ENCODE data around the gene TMPRSS12. TPM values are rescaled to one million over a fixed set of nuclear protein-coding genes. Genes with fewer than 3 reads are reported as not detected.

TMPRSS12 gene
- total and polyA plus RNA-seq, 2 experiments from 2014 or later, result not detected

DNA sequence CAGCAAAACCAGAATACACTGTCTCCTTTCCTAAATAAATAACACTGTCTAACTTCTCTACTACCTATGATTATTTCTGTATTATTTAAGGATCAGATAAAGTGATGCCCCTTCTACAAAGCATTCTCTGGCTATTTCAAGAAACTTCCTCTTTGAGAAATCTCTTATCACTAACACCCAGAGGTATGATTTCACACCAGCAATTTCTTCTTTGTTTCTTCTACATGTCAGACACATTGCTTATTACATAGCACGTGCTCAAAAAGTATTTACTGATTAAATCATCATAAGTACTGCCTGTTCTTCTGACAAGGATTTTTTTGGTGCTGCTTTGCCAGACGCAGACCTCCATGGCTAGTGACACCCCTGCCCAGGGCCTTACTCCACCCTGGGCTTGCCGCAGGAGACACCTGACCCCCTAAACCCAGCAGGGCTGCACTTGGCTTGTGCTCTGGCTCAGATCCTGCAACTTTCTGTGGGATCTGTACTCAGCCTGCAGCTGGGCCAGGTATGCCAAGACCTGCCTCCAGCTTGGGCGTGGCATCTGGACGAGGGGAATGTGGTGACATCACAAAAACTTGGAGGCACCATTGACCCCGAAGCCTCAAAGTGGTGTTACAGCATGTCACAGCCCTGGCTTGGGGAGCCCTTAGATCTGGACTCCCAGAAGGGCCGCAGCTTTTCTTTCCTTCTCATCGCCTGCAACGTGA is 94.2 kb downstream of the TMPRSS12 start:
- Histone ChIP-seq H3K4me1 (ENCODE audit: insufficient read depth) (peaks cover 9% of the 10 kb centered on the region; the same call in 1 of the 2 replicates), H3F3A (replicated peaks; ENCODE audit: low read depth) (no peaks in the 10 kb centered on the region), H2AFZ (no peak overlapping the region), H3K4me2 (no peak overlapping the region), H3K36me3 (ENCODE audit: insufficient read depth) (0 out of 2 replicates have a peak, but pooled peaks cover 3% of the 10 kb centered on the region), H3K27ac (ENCODE audit: low read depth) (no peak overlapping the region), H4K20me1 (replicated peaks; ENCODE audit: insufficient read depth) (no peaks in the 10 kb centered on the region), H3K4me3 (no peak overlapping the region), H3K27me3 (ENCODE audit: insufficient read depth) (no peaks in the 10 kb centered on the region), H3K9me2 (ENCODE audit: insufficient read depth) (no peaks in the 10 kb centered on the region), H3K79me2 (replicated peaks; ENCODE audit: insufficient read depth) (no peaks in the 10 kb centered on the region)
- Mint-ChIP-seq H3K4me1 (peaks cover 6% of the 10 kb centered on the region; the same call in 2 of the 3 replicates), H3K27me3 (ENCODE audit: insufficient read depth, low read depth, poor library complexity) (peaks cover 4% of the 10 kb centered on the region), H3K9me3 (peaks cover 23% of the 10 kb centered on the region), H3K36me3 (ENCODE audit: low read depth) (peaks cover 15% of the 10 kb centered on the region), H3K4me3 (no peak overlapping the region), H3K27ac (no peak overlapping the region)
- no peak for DNase-seq (ENCODE audit: low spot score)
- TF ChIP-seq, protein P1, sequence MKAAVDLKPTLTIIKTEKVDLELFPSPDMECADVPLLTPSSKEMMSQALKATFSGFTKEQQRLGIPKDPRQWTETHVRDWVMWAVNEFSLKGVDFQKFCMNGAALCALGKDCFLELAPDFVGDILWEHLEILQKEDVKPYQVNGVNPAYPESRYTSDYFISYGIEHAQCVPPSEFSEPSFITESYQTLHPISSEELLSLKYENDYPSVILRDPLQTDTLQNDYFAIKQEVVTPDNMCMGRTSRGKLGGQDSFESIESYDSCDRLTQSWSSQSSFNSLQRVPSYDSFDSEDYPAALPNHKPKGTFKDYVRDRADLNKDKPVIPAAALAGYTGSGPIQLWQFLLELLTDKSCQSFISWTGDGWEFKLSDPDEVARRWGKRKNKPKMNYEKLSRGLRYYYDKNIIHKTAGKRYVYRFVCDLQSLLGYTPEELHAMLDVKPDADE (IDR thresholded peaks at IDR 0.05), result no peak
- TF ChIP-seq STAT1 (IDR thresholded peaks at IDR 0.05; ENCODE audit: unreplicated experiment) (no peak), ZNF114 (CRISPR knock-in tag; IDR thresholded peaks at IDR 0.05) (no peak), ZNF462 (CRISPR knock-in tag; IDR thresholded peaks at IDR 0.05) (no peak), NANOG (IDR thresholded peaks at IDR 0.05; ENCODE audit: borderline replicate concordance) (no peak), JUNB (IDR thresholded peaks at IDR 0.05; ENCODE audit: unreplicated experiment) (no peak)
- no peak for ATAC-seq

Small RNA genes lying within 50 kb of the gene (small RNA-seq; reads per million reads assigned to genes)
- not detected for gene AC013244.2 (ENCODE audit: low replicate concordance)
- gene RN7SL519P (ENCODE audit: low replicate concordance), result not detected

Other genes with a start within 250 kb of the TMPRSS12 start
- gene ATF1, start 78.8 kb upstream of the TMPRSS12 start, total RNA-seq (2014; rRNA removed; shearing (Covaris generic)), result 17.5 and 20.4 TPM in 2 replicates
- 21.2 and 22.7 TPM in 2 replicates for gene ATF1, start 78.8 kb upstream of the TMPRSS12 start, polyA plus RNA-seq (2016; fragmentation: Nextera tagmentation; extraction: Ambion mirVana)
- not detected in 2 replicates for gene HIGD1C, start 109.6 kb downstream of the TMPRSS12 start, total RNA-seq (2014; rRNA removed; shearing (Covaris generic))
- gene HIGD1C, start 109.6 kb downstream of the TMPRSS12 start, polyA plus RNA-seq (2016; fragmentation: Nextera tagmentation; extraction: Ambion mirVana), result not detected in 2 replicates
- gene SLC11A2, start 183.5 kb downstream of the TMPRSS12 start, total RNA-seq (2014; rRNA removed; shearing (Covaris generic)), result 48.9 and 68.6 TPM in 2 replicates
- gene SLC11A2, start 183.5 kb downstream of the TMPRSS12 start, polyA plus RNA-seq (2016; fragmentation: Nextera tagmentation; extraction: Ambion mirVana), result 17.2 and 19.4 TPM in 2 replicates
- gene LETMD1, start 205.4 kb downstream of the TMPRSS12 start, total RNA-seq (2014; rRNA removed; shearing (Covaris generic)), result 29.9 and 43.0 TPM in 2 replicates
- gene LETMD1, start 205.4 kb downstream of the TMPRSS12 start, polyA plus RNA-seq (2016; fragmentation: Nextera tagmentation; extraction: Ambion mirVana), result 15.7 and 15.8 TPM in 2 replicates
- gene CSRNP2, start 240.7 kb downstream of the TMPRSS12 start, total RNA-seq (2014; rRNA removed; shearing (Covaris generic)), result 28.8 and 30.9 TPM in 2 replicates
- 6.9 and 7.3 TPM in 2 replicates for gene CSRNP2, start 240.7 kb downstream of the TMPRSS12 start, polyA plus RNA-seq (2016; fragmentation: Nextera tagmentation; extraction: Ambion mirVana)